Right renal cortex interstitium (tissue), 3 donors: ENCODE results near the gene TXNDC16. TPM values are rescaled to one million over a fixed set of nuclear protein-coding genes. Genes with fewer than 3 reads are reported as not detected.
"Not testable (repeated sequence)": the region's sequence is repeated elsewhere in the genome, so short reads cannot be mapped to it uniquely, and the experiment has no call there.

Experiments used
- DNase-seq, 3 donors: peaks; one replicate each; pipeline ENCODE4 v3.0.0-alpha.2; 2013; ENCODE audit warnings: low read depth in 3 of 3, low spot score in 2 of 3
- polyA plus RNA-seq, 3 donors: library from polyadenylated mRNA; unstranded; fragments of 120-200 nt; gene quantifications; one replicate each; pipeline ENCODE4 v1.2.1, GENCODE V29; 2013; ENCODE audit not compliant: insufficient read length in 3 of 3

The TXNDC16 gene
- 10 to 100 TPM; 21.2 to 24.7 (median 23.5) TPM for polyA plus RNA-seq

- DNase-seq = peak; percentile 98 to 99 (median 99)
These were observed at the start of gene TXNDC16, which contains the start of gene GPR137C for GRCh38 chr14:52552063-52552988. Gene TXNDC16 (minus strand): TSS chr14:52552505. CDS start chr14:52543557, 8,948 bp downstream. Gene GPR137C (plus strand): TSS chr14:52552836. CDS start chr14:52553148, 312 bp downstream.

- DNase-seq = no peak
These were observed 47.7 kb upstream of the TXNDC16 start for GRCh38 chr14:52599974-52600373.

DNA sequence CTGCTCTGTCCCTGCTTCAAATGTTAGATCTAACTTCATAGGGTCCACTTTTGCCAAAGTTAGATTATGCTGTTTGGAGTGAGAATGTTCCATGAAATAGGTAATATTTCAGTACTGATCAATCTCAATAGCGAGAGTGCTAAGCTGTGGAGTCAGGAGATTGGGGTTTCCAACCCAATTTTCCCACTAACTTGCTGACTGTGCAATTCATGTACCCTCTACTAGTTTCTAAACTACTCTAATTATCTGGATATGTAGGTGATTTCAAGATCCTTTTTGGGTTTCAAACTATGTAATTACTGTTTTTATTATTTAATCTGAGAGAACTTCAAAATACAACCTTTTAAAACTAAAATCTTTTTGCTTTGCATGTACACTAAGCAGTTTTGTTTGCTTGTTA, 46.3 kb upstream of the TXNDC16 start:
- no peak for DNase-seq

GRCh38 chr14:52596861-52597260, 44.6 kb upstream of the TXNDC16 start:
- no peak for DNase-seq

- DNase-seq = no peak
These were observed 44.0 kb upstream of the TXNDC16 start for GRCh38 chr14:52596320-52596719.

- DNase-seq = no peak
These were observed 38.0 kb upstream of the TXNDC16 start for GRCh38 chr14:52590318-52590717.

- DNase-seq = no peak
These were observed 37.3 kb upstream of the TXNDC16 start for GRCh38 chr14:52589646-52590045.

GRCh38 chr14:52583544-52583943, 31.2 kb upstream of the TXNDC16 start:
- no peak for DNase-seq

DNA sequence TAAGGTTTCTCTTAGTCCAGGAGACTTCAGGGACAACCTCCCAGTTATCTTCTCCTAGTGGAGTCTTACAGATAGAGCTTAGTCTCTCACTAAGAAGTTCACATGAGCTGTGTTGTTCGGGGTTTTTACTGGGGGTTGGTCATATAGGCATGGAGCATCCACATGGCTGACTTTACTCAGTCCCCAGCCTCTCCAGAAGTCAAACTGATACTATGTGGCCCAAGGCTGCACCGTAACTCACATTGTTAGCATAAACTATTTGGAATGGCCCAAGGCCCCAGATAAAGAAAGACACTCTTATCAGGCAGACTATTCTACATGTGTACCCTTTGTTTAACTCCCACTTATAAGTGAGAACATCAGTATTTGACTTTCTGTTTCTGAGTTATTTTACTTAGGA, 23.6 kb upstream of the TXNDC16 start:
- DNase-seq = no peak

GRCh38 chr14:52568454-52568853, 16.1 kb upstream of the TXNDC16 start:
- DNase-seq = not testable (repeated sequence)

DNA sequence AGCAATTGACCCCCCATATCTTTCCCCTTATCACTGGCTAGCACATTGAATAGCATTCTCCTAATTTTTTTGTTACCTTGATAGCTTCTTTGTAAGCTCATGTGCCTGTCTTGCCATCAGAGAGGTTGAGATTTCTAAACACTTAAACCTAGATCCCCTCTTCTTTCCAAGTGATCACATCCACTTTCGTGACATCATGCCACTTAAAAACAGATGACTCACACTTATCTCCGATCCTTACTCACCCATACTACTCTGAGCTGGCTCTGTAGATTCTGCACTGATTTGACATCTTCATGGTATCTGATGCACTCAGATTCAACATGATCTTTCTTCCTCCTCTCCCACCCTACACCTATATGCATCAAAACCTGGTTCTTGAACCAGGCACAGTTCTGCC, 10.8 kb upstream of the TXNDC16 start:
- DNase-seq = no peak

DNA sequence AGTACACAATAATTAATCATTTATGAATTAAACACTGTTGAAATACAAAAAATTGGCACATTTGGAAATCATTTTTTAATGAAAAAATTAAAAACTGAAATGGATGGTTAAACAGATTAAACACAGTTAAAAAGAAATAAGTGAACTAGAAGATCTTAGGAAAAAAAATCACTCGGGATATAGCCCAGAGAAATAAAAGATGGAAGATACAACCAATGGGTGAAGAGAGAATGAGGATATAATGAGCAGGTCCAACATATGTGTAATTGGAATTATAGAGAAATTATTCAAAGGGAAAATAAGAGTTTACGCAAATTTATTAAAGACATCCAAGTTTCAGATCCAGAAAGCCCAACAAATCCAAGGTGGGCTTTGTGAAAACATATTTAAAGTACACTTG, 6.4 kb upstream of the TXNDC16 start:
- DNase-seq = no peak

- peak; percentile 85 to 88 (median 85) for DNase-seq
These were observed 1.6 kb upstream of the TXNDC16 start for GRCh38 chr14:52553671-52554575.

DNA sequence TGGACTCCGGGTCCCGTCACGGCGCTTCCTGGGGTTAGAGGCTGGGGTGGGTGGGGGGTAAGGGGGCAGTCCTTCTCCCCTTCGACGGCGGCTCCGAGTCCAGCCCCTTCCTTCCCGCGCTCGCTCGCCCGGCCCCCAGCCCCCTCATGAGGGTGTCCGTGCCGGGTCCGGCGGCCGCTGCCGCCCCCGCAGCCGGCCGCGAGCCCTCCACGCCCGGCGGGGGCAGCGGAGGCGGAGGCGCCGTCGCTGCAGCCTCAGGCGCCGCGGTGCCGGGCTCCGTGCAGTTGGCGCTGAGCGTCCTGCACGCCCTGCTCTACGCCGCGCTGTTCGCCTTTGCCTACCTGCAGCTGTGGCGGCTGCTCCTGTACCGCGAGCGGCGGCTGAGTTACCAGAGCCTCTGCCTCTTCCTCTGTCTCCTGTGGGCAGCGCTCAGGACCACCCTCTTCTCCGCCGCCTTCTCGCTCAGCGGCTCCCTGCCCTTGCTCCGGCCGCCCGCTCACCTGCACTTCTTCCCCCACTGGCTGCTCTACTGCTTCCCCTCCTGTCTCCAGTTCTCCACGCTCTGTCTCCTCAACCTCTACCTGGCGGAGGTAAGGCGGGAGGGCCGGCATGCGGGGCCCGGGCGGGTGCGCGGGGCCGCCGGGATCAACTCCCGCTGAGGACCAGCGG, 831 bp upstream of the TXNDC16 start:
- peak in 2 of 3 donors; percentile 18 to 21 for DNase-seq

DNA sequence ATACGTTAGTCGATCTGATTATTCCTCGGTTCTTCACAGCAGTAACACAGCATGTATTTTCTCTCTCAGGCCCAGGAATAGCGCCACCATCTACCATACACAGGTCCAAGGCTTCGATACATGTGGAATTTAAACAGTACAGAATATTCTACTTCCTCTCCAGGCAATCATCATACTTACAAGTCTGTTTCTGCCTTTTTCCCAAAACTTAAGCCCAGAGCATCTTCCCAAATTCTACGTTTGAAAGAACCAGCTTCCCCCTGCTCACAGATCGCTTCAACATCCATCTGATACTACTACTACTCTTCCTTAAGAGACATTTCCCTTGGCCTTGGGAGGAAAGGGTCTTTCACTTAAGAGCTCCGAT, 626 bp downstream of the TXNDC16 start:
- DNase-seq = peak; percentile 32 to 43 (median 35)

DNA sequence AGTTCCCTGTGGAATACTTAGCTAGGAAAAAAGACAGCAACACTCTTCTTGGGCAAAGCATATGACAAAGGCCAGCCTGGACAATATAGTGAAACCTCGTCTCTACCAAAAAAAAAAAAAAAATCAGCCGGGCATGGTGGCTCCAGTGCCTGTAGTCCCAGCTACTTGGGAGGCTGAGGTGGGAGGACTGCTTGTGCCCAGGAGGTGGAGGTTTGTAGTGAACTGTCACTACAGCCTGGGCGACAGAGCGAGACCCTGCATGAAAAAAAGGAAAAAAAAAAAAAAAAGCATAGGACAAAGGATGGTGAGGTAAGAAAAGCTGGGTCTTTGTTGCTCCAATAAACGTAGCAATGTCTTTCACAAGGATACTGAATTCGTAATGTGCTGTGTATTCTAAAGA, 1.1 kb downstream of the TXNDC16 start:
- DNase-seq = no peak

GRCh38 chr14:52550661-52551060, 1.6 kb downstream of the TXNDC16 start:
- DNase-seq = no peak

DNA sequence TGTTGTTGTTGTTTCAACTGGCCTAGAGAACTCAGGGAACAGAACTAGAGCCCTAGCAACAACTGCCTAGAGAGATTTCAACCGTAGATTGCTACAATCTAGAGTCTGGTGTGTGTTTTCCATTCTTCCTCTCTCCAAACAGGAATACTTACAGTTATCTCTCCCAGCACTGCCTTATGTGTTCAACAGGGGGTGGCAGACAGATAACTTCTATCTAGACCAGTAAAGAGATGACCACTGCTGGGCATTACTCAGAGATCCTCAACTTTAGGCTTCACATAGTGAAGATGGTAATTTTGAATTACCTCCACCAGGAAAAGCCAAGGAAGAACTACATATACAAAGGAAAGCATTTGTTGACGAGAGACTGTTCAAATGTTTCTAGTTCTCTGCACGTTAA, 4.8 kb downstream of the TXNDC16 start:
- no peak for DNase-seq

- DNase-seq = no peak
These were observed 5.3 kb downstream of the TXNDC16 start for GRCh38 chr14:52547027-52547426.

DNA sequence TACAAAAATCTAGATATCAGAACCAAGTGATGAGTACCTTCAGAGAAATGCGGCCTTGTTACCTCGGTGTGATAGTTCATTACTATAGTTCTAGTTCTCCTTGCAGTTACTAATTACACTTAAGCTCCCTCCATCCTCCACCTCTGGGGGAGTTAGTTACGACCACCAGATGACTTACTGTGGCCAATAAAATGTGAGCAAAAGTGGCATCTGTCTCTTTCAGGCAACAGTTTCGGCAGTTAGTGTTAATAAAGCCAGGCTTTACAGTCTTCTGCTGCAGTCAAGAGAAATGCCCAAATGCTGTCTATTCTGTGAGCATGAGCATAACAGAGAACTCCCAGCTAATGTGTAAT, 6.0 kb downstream of the TXNDC16 start:
- DNase-seq = no peak
